Neural cell (in vitro differentiated cells): ENCODE results near the gene TNS1. TPM values are rescaled to one million over a fixed set of nuclear protein-coding genes. Genes with fewer than 3 reads are reported as not detected.

ENCODE experiments used
- H2AFZ ChIP-seq: fragments of 200-600, 300-800 bp; sonication (generic), shearing (Covaris generic); 2 replicates; pipeline ENCODE4 v1.6.0; 2014; ENCODE audit warnings: low read depth, mild to moderate bottlenecking, antibody characterized with exemption, low read length, moderate library complexity
- H3F3A ChIP-seq: fragments of 200-600 bp; shearing (Covaris generic); 2 replicates; pipeline ENCODE4 v1.6.1; 2016; ENCODE audit warnings: mild to moderate bottlenecking, moderate library complexity, mixed read lengths, antibody characterized with exemption, low read length; ENCODE audit not compliant: insufficient read depth, poor library complexity, severe bottlenecking
- H3K27ac ChIP-seq: fragments of 200-600, 300-800 bp; sonication (generic), shearing (Covaris generic); 2 replicates; pipeline ENCODE4 v1.5.1; 2014; ENCODE audit warnings: mild to moderate bottlenecking, low read length, moderate library complexity
- H3K27me3 ChIP-seq: fragments of 300-800, 200-600 bp; sonication (generic), shearing (Covaris generic); 2 replicates; pipeline ENCODE4 v1.6.0; 2014; ENCODE audit warnings: mild to moderate bottlenecking, low read depth, low read length, moderate library complexity; ENCODE audit not compliant: insufficient read depth
- H3K36me3 ChIP-seq: fragments of 300-800, 200-600 bp; sonication (generic), shearing (Covaris generic); 2 replicates; pipeline ENCODE4 v1.5.1; 2014; ENCODE audit warnings: mild to moderate bottlenecking, antibody characterized with exemption, low read length, moderate library complexity; ENCODE audit not compliant: insufficient read depth
- H3K4me2 ChIP-seq: fragments of 300-800, 200-600 bp; sonication (generic), shearing (Covaris generic); 2 replicates; pipeline ENCODE4 v1.6.0; 2014; ENCODE audit warnings: mild to moderate bottlenecking, low read length
- H3K4me3 ChIP-seq: fragments of 300-800, 200-600 bp; sonication (generic), shearing (Covaris generic); 2 replicates; pipeline ENCODE4 v1.5.1; 2014; ENCODE audit warnings: mild to moderate bottlenecking, low read length, moderate library complexity
- H3K79me2 ChIP-seq: fragments of 200-600 bp; shearing (Covaris generic); replicated peaks from 2 replicates; pipeline ENCODE4 v1.6.0; 2014; ENCODE audit warnings: mild to moderate bottlenecking, low read length, moderate library complexity; ENCODE audit not compliant: insufficient read depth
- H3K9ac ChIP-seq: fragments of 300-800, 200-600 bp; sonication (generic), shearing (Covaris generic); 2 replicates; pipeline ENCODE4 v1.6.1; 2016; ENCODE audit warnings: mild to moderate bottlenecking, low read length, mixed read lengths
- H3K9me2 ChIP-seq: fragments of 200-600 bp; shearing (Covaris generic); 2 replicates; pipeline ENCODE4 v1.6.1; 2016; ENCODE audit warnings: mild to moderate bottlenecking, low read length, mixed read lengths; ENCODE audit not compliant: insufficient read depth
- H3K9me3 ChIP-seq: fragments of 200-600, 300-800 bp; sonication (generic), shearing (Covaris generic); 2 replicates; pipeline ENCODE4 v1.6.1; 2016; ENCODE audit warnings: mild to moderate bottlenecking, mixed run types, low read length, moderate library complexity, mixed read lengths
- H4K20me1 ChIP-seq: fragments of 200-600 bp; shearing (Covaris generic); 2 replicates; pipeline ENCODE4 v1.6.1; 2016; ENCODE audit warnings: mild to moderate bottlenecking, mixed run types; ENCODE audit not compliant: insufficient read depth
- EP300 ChIP-seq: fragments of 450-650 bp; conservative IDR thresholded peaks from 2 replicates; pipeline ENCODE4 v1.6.1; 2014; ENCODE audit warnings: antibody characterized with exemption, mild to moderate bottlenecking, moderate library complexity; ENCODE audit not compliant: poor library complexity, severe bottlenecking
- EZH2 ChIP-seq: fragments of 200-600, 300-800 bp; shearing (Covaris generic), sonication (generic); IDR thresholded peaks from 2 replicates; pipeline ENCODE4 v1.6.1; 2014; ENCODE audit warnings: antibody characterized with exemption, low read length, borderline replicate concordance, mild to moderate bottlenecking; ENCODE audit not compliant: insufficient read depth, poor library complexity, severe bottlenecking
- MXI1 ChIP-seq: fragments of 450-650 bp; conservative IDR thresholded peaks from 2 replicates; pipeline ENCODE4 v1.6.1; 2014; ENCODE audit warnings: antibody characterized with exemption, mild to moderate bottlenecking; ENCODE audit not compliant: poor library complexity, severe bottlenecking
- POLR2AphosphoS5 ChIP-seq: IDR thresholded peaks from 2 replicates; pipeline ENCODE4 v1.6.1; 2012
- RAD21 ChIP-seq: fragments of 450-650 bp; conservative IDR thresholded peaks from 2 replicates; pipeline ENCODE4 v1.6.1; 2014; ENCODE audit warnings: antibody characterized with exemption, mild to moderate bottlenecking, moderate library complexity
- SMC3 ChIP-seq: fragments of 450-650 bp; conservative IDR thresholded peaks from 2 replicates; pipeline ENCODE4 v1.6.1; 2014; ENCODE audit warnings: antibody characterized with exemption, mild to moderate bottlenecking, moderate library complexity; ENCODE audit not compliant: poor library complexity
- TAF1 ChIP-seq: IDR thresholded peaks from 2 replicates; pipeline ENCODE4 v1.6.1; 2012; ENCODE audit warnings: low read depth
- polyA plus RNA-seq: library from polyadenylated mRNA; depleted of rRNA; stranded (reverse); fragments of >200 nt; gene quantifications from 2 replicates; pipeline ENCODE4 v1.2.3, GENCODE V29; 2014
- TF ChIP-seq, protein P1 (sequence below): fragments of 450-650 bp; IDR thresholded peaks from 2 replicates; pipeline ENCODE4 v1.5.1; 2014; ENCODE audit warnings: antibody characterized with exemption, mild to moderate bottlenecking, moderate library complexity; ENCODE audit not compliant: poor library complexity, severe bottlenecking
- TF ChIP-seq, protein P2 (sequence below): IDR thresholded peaks from 2 replicates; pipeline ENCODE4 v1.6.1; 2012; ENCODE audit warnings: borderline replicate concordance

TNS1 gene
- polyA plus RNA-seq, 1 donor from 2014 or later, result 1.5 TPM

DNA sequence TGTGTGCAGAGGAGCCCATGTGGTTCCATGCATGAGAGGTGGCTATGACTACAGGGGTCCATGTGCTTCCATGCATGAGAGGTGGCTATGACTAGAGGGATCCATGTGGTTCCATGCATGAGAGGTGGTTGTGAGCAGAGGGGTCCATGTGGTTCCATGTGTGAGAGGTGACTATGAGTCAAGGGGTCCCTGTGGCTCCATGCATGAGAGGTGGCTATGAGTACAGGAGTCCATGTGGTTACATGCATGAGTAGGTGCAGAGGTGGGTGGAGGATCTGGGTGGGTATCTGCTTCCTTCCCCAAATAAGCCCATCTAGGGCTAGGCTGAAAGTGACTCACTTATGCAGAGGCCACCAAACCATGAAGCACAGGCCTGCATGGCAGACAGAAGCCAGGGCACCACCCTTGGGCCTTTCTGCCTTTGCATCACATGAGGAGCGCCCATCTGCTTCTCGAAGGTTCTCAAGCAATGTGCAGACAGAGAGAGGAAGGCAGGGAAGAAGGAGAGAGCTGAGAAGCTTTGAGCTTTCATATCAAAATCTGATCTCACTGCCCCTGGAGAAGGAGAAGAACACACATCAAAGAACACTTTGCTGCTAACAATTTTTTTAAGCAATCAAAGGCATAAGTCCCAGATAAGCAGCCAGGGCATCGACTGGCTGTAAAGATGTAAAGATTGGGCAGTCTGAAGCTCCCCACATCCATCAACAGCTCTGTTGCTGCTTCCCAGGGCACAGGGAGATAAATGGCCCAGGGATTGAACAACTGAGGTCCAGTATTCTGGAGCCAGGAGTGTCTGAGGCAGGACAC lies 137.6 kb downstream of the TNS1 start:
- Histone ChIP-seq H3K4me3 (no peak overlapping the region), H2AFZ (no peak overlapping the region), H3K27me3 (no peaks in the 10 kb centered on the region), H3F3A (no peaks in the 10 kb centered on the region), H4K20me1 (no peaks in the 10 kb centered on the region), H3K79me2 (no peaks in the 10 kb centered on the region), H3K9me2 (no peaks in the 10 kb centered on the region), H3K9ac (no peak overlapping the region), H3K36me3 (no peaks in the 10 kb centered on the region), H3K9me3 (no peaks in the 10 kb centered on the region), H3K4me2 (no peak overlapping the region), H3K27ac (no peak overlapping the region)
- no peak for TF ChIP-seq EZH2
- TF ChIP-seq, protein P1, sequence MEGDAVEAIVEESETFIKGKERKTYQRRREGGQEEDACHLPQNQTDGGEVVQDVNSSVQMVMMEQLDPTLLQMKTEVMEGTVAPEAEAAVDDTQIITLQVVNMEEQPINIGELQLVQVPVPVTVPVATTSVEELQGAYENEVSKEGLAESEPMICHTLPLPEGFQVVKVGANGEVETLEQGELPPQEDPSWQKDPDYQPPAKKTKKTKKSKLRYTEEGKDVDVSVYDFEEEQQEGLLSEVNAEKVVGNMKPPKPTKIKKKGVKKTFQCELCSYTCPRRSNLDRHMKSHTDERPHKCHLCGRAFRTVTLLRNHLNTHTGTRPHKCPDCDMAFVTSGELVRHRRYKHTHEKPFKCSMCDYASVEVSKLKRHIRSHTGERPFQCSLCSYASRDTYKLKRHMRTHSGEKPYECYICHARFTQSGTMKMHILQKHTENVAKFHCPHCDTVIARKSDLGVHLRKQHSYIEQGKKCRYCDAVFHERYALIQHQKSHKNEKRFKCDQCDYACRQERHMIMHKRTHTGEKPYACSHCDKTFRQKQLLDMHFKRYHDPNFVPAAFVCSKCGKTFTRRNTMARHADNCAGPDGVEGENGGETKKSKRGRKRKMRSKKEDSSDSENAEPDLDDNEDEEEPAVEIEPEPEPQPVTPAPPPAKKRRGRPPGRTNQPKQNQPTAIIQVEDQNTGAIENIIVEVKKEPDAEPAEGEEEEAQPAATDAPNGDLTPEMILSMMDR, result no peak
- TF ChIP-seq POLR2AphosphoS5, result no peak
- TF ChIP-seq, protein P2, sequence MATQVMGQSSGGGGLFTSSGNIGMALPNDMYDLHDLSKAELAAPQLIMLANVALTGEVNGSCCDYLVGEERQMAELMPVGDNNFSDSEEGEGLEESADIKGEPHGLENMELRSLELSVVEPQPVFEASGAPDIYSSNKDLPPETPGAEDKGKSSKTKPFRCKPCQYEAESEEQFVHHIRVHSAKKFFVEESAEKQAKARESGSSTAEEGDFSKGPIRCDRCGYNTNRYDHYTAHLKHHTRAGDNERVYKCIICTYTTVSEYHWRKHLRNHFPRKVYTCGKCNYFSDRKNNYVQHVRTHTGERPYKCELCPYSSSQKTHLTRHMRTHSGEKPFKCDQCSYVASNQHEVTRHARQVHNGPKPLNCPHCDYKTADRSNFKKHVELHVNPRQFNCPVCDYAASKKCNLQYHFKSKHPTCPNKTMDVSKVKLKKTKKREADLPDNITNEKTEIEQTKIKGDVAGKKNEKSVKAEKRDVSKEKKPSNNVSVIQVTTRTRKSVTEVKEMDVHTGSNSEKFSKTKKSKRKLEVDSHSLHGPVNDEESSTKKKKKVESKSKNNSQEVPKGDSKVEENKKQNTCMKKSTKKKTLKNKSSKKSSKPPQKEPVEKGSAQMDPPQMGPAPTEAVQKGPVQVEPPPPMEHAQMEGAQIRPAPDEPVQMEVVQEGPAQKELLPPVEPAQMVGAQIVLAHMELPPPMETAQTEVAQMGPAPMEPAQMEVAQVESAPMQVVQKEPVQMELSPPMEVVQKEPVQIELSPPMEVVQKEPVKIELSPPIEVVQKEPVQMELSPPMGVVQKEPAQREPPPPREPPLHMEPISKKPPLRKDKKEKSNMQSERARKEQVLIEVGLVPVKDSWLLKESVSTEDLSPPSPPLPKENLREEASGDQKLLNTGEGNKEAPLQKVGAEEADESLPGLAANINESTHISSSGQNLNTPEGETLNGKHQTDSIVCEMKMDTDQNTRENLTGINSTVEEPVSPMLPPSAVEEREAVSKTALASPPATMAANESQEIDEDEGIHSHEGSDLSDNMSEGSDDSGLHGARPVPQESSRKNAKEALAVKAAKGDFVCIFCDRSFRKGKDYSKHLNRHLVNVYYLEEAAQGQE, result no peak

DNA sequence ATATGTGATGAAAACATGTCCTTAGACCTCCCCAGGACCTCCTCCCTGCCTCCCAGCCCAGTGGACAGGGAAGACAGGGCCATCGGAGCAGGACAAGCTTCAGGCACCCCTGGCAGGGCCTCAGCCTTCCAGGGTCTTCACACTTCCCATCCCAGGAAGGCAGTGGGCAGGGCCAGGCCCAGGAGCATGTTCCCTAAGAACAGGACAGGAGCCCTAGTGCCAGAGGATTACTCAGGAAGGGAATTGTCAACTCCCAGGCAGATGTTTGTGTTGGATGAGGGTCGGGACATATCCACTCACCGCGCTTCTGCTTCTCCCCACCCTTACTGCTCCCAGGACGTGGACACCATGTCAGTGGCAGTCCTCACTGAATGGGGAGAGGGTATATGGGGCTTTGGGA lies 138.9 kb downstream of the TNS1 start:
- no peaks in the 10 kb centered on the region for H4K20me1 ChIP-seq

More for the DNA sequence above, 138.9 kb downstream of the TNS1 start:
- no peaks in the 10 kb centered on the region for H3K79me2 ChIP-seq
- TF ChIP-seq RAD21 (no peak), POLR2AphosphoS5 (no peak), EP300 (no peak), SMC3 (no peak), TAF1 (no peak), MXI1 (no peak), EZH2 (no peak)
- TF ChIP-seq, protein P1, result no peak
- TF ChIP-seq, protein P2, result no peak
- H3F3A ChIP-seq, result no peaks in the 10 kb centered on the region
- H3K9me2 ChIP-seq, result no peaks in the 10 kb centered on the region
- no peaks in the 10 kb centered on the region for H3K27me3 ChIP-seq
- no peaks in the 10 kb centered on the region for H3K9me3 ChIP-seq
- no peak overlapping the region for H2AFZ ChIP-seq
- H3K4me2 ChIP-seq, result no peak overlapping the region
- H3K36me3 ChIP-seq, result no peaks in the 10 kb centered on the region
- no peak overlapping the region for H3K4me3 ChIP-seq
- no peak overlapping the region for H3K27ac ChIP-seq
- no peak overlapping the region for H3K9ac ChIP-seq
